Measurements from ENCODE around the gene PINK1.
"Not testable (repeated sequence)": the region's sequence is repeated elsewhere in the genome, so short reads cannot be mapped to it uniquely, and the experiment has no call there.

Gene PINK1

GRCh38 chr1:20602851-20603450 is 30.3 kb upstream of the PINK1 start:
- DNase-seq (ENCODE audit: low read depth), result peak; percentile 90
- TF ChIP-seq CTCF (IDR thresholded peaks at IDR 0.05; ENCODE audit: insufficient read depth, low read depth, low read length, missing control alignments), result no peak

GRCh38 chr1:20603504-20604464 is 29.5 kb upstream of the PINK1 start:
- DNase-seq (ENCODE audit: low read depth), result peak; percentile 96

More at GRCh38 chr1:20602851-20603450, 30.3 kb upstream of the PINK1 start:
- H3K4me3 ChIP-seq (ENCODE audit: low read length), result no peak overlapping the region

GRCh38 chr1:20604678-20605077 is 28.6 kb upstream of the PINK1 start:
- DNase-seq (ENCODE audit: low read depth), result peak; percentile 48

More at GRCh38 chr1:20603504-20604464, 29.5 kb upstream of the PINK1 start:
- no peak for TF ChIP-seq CTCF (IDR thresholded peaks at IDR 0.05; ENCODE audit: insufficient read depth, low read depth, low read length, missing control alignments)
- H3K4me3 ChIP-seq (ENCODE audit: low read length), result no peak overlapping the region

GRCh38 chr1:20606801-20607570 is 26.3 kb upstream of the PINK1 start:
- not testable (repeated sequence) for DNase-seq (ENCODE audit: low read depth); H3K4me3 ChIP-seq (ENCODE audit: low read length)

More at GRCh38 chr1:20604678-20605077, 28.6 kb upstream of the PINK1 start:
- TF ChIP-seq CTCF (IDR thresholded peaks at IDR 0.05; ENCODE audit: insufficient read depth, low read depth, low read length, missing control alignments), result no peak
- no peak overlapping the region for H3K4me3 ChIP-seq (ENCODE audit: low read length)

GRCh38 chr1:20609541-20609940 is 23.7 kb upstream of the PINK1 start:
- no peak overlapping the region for H3K4me3 ChIP-seq (ENCODE audit: low read length)
- no peak for TF ChIP-seq CTCF (IDR thresholded peaks at IDR 0.05; ENCODE audit: insufficient read depth, low read depth, low read length, missing control alignments)

GRCh38 chr1:20610970-20611369 is 22.3 kb upstream of the PINK1 start:
- no peak overlapping the region for H3K4me3 ChIP-seq (ENCODE audit: low read length)
- TF ChIP-seq CTCF (IDR thresholded peaks at IDR 0.05; ENCODE audit: insufficient read depth, low read depth, low read length, missing control alignments), result no peak
- no peak for DNase-seq (ENCODE audit: low read depth)

More at GRCh38 chr1:20609541-20609940, 23.7 kb upstream of the PINK1 start:
- DNase-seq (ENCODE audit: low read depth), result no peak

- TF ChIP-seq CTCF (IDR thresholded peaks at IDR 0.05; ENCODE audit: insufficient read depth, low read depth, low read length, missing control alignments), result no peak
- no peak overlapping the region for H3K4me3 ChIP-seq (ENCODE audit: low read length)
- no peak for DNase-seq (ENCODE audit: low read depth)
Observed at GRCh38 chr1:20611652-20612051, 21.6 kb upstream of the PINK1 start.
